ENCODE measurements around the gene TENT4A.

TENT4A gene

GRCh38 chr5:6792911-6793471 lies 79.8 kb downstream of the TENT4A start:
- no peak for DNase-seq (ENCODE audit: low read depth in 2 of 2)

GRCh38 chr5:6801236-6801635 lies 88.0 kb downstream of the TENT4A start:
- no peak for DNase-seq (ENCODE audit: low read depth in 2 of 2)

DNA sequence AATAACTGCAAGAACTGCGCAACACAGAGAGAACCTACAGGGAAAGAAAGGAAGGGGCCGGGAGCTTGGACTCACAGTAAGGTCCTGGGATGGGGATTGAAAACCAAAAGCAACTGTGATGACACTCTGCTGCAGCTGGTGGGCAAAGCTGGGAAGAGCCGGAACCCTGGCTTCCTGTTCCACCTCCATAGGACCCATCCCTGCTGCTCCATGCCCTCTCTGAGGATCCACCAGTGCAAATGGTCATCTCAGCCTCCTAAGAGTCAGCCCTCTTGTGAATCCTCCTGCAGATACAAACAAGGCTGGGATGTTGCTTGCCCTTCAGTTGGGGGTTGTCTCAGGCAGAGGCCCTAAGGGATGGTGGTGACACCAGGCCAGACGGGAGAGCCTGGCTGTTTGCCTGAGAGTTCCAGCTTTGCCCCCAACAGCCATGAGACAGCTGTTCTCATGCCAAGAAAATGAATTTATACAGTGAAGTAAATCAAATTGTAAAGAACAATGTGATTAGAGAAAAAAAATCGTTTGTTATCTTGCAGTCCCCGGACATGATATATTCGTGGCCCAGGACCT lies 90.8 kb downstream of the TENT4A start:
- no peak for DNase-seq (ENCODE audit: low read depth in 2 of 2)

GRCh38 chr5:6804766-6805501 lies 91.7 kb downstream of the TENT4A start:
- DNase-seq (ENCODE audit: low read depth in 2 of 2): no peak

GRCh38 chr5:6805841-6806240 lies 92.6 kb downstream of the TENT4A start:
- DNase-seq (ENCODE audit: low read depth in 2 of 2): no peak

Measured in stimulated activated CD8-positive, alpha-beta memory T cell treated with anti-CD3 and anti-CD28 coated beads, Interleukin-15, amount 100 ng/mL, for 48 hours (primary cell).